Muscle of leg (tissue), 11 donors: ENCODE results near the gene RPL18. TPM values are rescaled to one million over a fixed set of nuclear protein-coding genes. Genes with fewer than 3 reads are reported as not detected.
A peak's percentile ranks its signal among the peaks of the same experiment; 100 is the strongest.

Source experiments
- DNase-seq: peaks from one replicate; pipeline ENCODE4 v3.0.0; 2013
- H3K27ac ChIP-seq: one replicate; pipeline ENCODE4 v1.5.1; 2013; ENCODE audit warnings: mild to moderate bottlenecking, low read length, control low read depth
- H3K27me3 ChIP-seq: one replicate; pipeline ENCODE4 v1.6.1; 2013; ENCODE audit warnings: low read length; ENCODE audit not compliant: control insufficient read depth, insufficient read depth
- H3K36me3 ChIP-seq: one replicate; pipeline ENCODE4 v1.6.1; 2013; ENCODE audit warnings: low read length; ENCODE audit not compliant: control insufficient read depth, insufficient read depth
- H3K4me1 ChIP-seq: one replicate; pipeline ENCODE4 v1.6.1; 2013; ENCODE audit warnings: low read length; ENCODE audit not compliant: control insufficient read depth, insufficient read depth
- H3K4me3 ChIP-seq: one replicate; pipeline ENCODE4 v1.5.1; 2013; ENCODE audit warnings: low read length, control low read depth
- H3K9me3 ChIP-seq: replicated peaks from 2 replicates; pipeline ENCODE4 v1.6.1; 2013; ENCODE audit warnings: low read depth, low read length; ENCODE audit not compliant: control insufficient read depth
- WGBS: methylation state at CpG from one replicate; pipeline ENCODE4 v1.1.5; 2013; ENCODE audit warnings: missing lambda C conversion rate; ENCODE audit not compliant: insufficient coverage; 5-methylcytosine and 5-hydroxymethylcytosine counted together
- polyA plus RNA-seq, 8 donors: library from polyadenylated mRNA; unstranded; fragments of 120-200 nt; gene quantifications; one replicate each; pipeline versions ENCODE4 v1.2.1 to v1.2.3, GENCODE V29; 2013; ENCODE audit warnings: inconsistent platforms in 1 of 8, low replicate concordance in 1 of 8; ENCODE audit not compliant: insufficient read length in 8 of 8, insufficient read depth in 1 of 8
- total RNA-seq: library from RNA; stranded (reverse); fragments of 120-200 nt; gene quantifications from one replicate; pipeline ENCODE4 v1.2.4, GENCODE V29; 2013

Gene RPL18
- total and polyA plus RNA-seq, 9 donors: 1,793 to 2,914 (median 1,904) TPM

DNA sequence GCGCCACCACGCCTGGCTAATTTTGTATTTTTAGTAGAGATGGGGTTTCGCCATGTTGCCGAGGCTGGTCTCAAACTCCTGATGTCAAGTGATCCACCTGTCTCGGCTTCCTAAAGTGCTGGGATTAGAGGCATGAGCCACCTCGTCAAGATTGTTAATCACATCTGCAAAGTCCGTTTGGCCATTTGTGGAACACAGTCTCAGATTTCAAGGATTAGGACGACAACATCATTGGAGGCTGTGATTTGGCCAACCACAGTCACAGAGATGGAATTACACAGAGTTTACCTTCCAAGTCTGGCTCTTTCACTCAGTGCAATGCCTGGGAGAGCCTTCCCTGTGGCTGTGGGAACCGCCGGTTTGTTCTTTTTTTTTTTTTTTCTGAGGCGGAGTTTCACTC lies 49.2 kb downstream of the RPL18 start:
- H3K27me3 ChIP-seq: peaks cover 4% of the 10 kb centered on the region
- no peaks in the 10 kb centered on the region for H3K9me3 ChIP-seq
- H3K4me1 ChIP-seq: peaks cover 10% of the 10 kb centered on the region
- H3K36me3 ChIP-seq: no peaks in the 10 kb centered on the region
- H3K4me3 ChIP-seq: no peak overlapping the region
- DNase-seq: peak; percentile 88
- WGBS: 20% methylated on average over 7 of the region's 11 CpGs
- no peak overlapping the region for H3K27ac ChIP-seq

DNA sequence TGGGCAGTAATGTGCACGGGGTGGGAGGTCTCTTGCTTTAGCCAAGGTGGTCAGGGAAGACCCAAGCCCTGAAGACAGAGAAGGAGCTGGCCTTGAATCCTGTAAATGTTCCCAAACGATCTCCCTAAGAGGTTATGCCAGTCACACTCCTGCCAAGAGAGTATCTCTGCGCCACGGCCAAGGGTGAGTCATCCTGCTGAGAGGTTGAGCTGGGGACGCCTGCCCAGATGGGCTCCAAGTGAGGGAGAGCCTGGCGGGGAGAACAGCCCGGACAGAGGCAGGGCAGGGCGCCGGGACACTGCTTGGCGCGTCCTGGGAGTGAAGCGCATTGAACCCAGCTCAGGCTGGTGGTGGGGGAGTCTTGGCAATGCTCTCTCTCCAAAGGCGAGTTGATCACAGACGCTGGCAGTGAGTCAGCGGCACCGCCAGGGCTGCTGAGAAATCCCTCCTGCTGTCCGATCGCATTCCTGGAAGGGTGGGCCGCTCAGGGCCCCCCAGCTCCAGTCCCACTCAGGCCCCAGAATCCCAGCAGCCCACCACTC lies 50.6 kb downstream of the RPL18 start:
- peak; percentile 87 for DNase-seq
- Histone ChIP-seq H3K9me3 (no peaks in the 10 kb centered on the region), H3K4me1 (peaks cover 10% of the 10 kb centered on the region), H3K27ac (peak overlapping the region; percentile 18), H3K27me3 (peaks cover 4% of the 10 kb centered on the region), H3K36me3 (no peaks in the 10 kb centered on the region), H3K4me3 (no peak overlapping the region)
- WGBS: 12% methylated on average over 16 of the region's 19 CpGs

Other genes starting within 250 kb of the RPL18 start
- gene KDELR1, start 227.6 kb downstream of the RPL18 start, total RNA-seq: 57.5 TPM
- 100 to 1,000 TPM; 104 to 162 (median 129) TPM for gene KDELR1, start 227.6 kb downstream of the RPL18 start, polyA plus RNA-seq
- gene GRIN2D, start 225.5 kb downstream of the RPL18 start, total RNA-seq: 0.58 TPM
- 1 to 10 TPM in 7 of 8 donors, under 1 TPM in 1; 0.93 to 3.1 (median 2.1) TPM for gene GRIN2D, start 225.5 kb downstream of the RPL18 start, polyA plus RNA-seq
- gene GRWD1, start 173.2 kb downstream of the RPL18 start, total RNA-seq: 21.0 TPM
- gene GRWD1, start 173.2 kb downstream of the RPL18 start, polyA plus RNA-seq: 10 to 100 TPM; 20.4 to 29.9 (median 25.8) TPM
- 0.49 TPM for gene KCNJ14, start 163.6 kb downstream of the RPL18 start, total RNA-seq
- gene KCNJ14, start 163.6 kb downstream of the RPL18 start, polyA plus RNA-seq: 1 to 10 TPM in 2 of 8 donors, under 1 TPM in 6; 0.48 to 1.2 (median 0.92) TPM
- gene CYTH2, start 149.8 kb downstream of the RPL18 start, total RNA-seq: 24.2 TPM
- gene CYTH2, start 149.8 kb downstream of the RPL18 start, polyA plus RNA-seq: 10 to 100 TPM; 37.4 to 54.5 (median 45.1) TPM
- 0.04 TPM for gene LMTK3, start 107.3 kb downstream of the RPL18 start, total RNA-seq
- under 1 TPM in 7 of 8 donors, not detected in 1; 0.03 to 0.39 (median 0.18) TPM for gene LMTK3, start 107.3 kb downstream of the RPL18 start, polyA plus RNA-seq
- gene SULT2B1, start 67.0 kb downstream of the RPL18 start, total RNA-seq: 0.13 TPM
- gene SULT2B1, start 67.0 kb downstream of the RPL18 start, polyA plus RNA-seq: 1 to 10 TPM in 1 of 8 donors, under 1 TPM in 6, not detected in 1; 0.11 to 2.9 (median 0.27) TPM
- not detected for gene SPACA4, start 12.4 kb downstream of the RPL18 start, total RNA-seq
- gene SPACA4, start 12.4 kb downstream of the RPL18 start, polyA plus RNA-seq: not detected
- gene FAM83E, start 4.1 kb downstream of the RPL18 start, total RNA-seq: 0.13 TPM
- gene FAM83E, start 4.1 kb downstream of the RPL18 start, polyA plus RNA-seq: 1 to 10 TPM in 1 of 8 donors, under 1 TPM in 6, not detected in 1; 0.11 to 1.2 (median 0.18) TPM
- gene SPHK2, start 328 bp upstream of the RPL18 start, total RNA-seq: 4.1 TPM
- 10 to 100 TPM in 4 of 8 donors, 1 to 10 TPM in 4; 7.0 to 11.8 (median 9.9) TPM for gene SPHK2, start 328 bp upstream of the RPL18 start, polyA plus RNA-seq
- gene DBP, start 18.2 kb upstream of the RPL18 start, total RNA-seq: 9.8 TPM
- gene DBP, start 18.2 kb upstream of the RPL18 start, polyA plus RNA-seq: 10 to 100 TPM in 1 of 8 donors, 1 to 10 TPM in 7; 3.0 to 10.8 (median 6.2) TPM
- 6.2 TPM for gene CA11, start 27.0 kb upstream of the RPL18 start, total RNA-seq
- 10 to 100 TPM in 7 of 8 donors, 1 to 10 TPM in 1; 7.9 to 22.1 (median 14.0) TPM for gene CA11, start 27.0 kb upstream of the RPL18 start, polyA plus RNA-seq
- gene NTN5, start 53.8 kb upstream of the RPL18 start, total RNA-seq: 0.18 TPM
- gene NTN5, start 53.8 kb upstream of the RPL18 start, polyA plus RNA-seq: 1 to 10 TPM in 7 of 8 donors, under 1 TPM in 1; 0.64 to 8.5 (median 2.2) TPM
- gene FUT2, start 76.8 kb upstream of the RPL18 start, total RNA-seq: not detected
- gene FUT2, start 76.8 kb upstream of the RPL18 start, polyA plus RNA-seq: 1 to 10 TPM in 4 of 8 donors, under 1 TPM in 4; 0.53 to 3.8 (median 0.95) TPM
- gene MAMSTR, start 100.5 kb upstream of the RPL18 start, total RNA-seq: 29.2 TPM
- 100 to 1,000 TPM in 4 of 8 donors, 10 to 100 TPM in 4; 59.8 to 160 (median 113) TPM for gene MAMSTR, start 100.5 kb upstream of the RPL18 start, polyA plus RNA-seq
- gene RASIP1, start 121.4 kb upstream of the RPL18 start, total RNA-seq: 14.1 TPM
- gene RASIP1, start 121.4 kb upstream of the RPL18 start, polyA plus RNA-seq: 10 to 100 TPM; 17.6 to 27.7 (median 25.0) TPM
- gene IZUMO1, start 127.7 kb upstream of the RPL18 start, total RNA-seq: 0.04 TPM
- gene IZUMO1, start 127.7 kb upstream of the RPL18 start, polyA plus RNA-seq: 1 to 10 TPM in 2 of 8 donors, under 1 TPM in 6; 0.20 to 1.1 (median 0.85) TPM
- 1.1 TPM for gene FUT1, start 133.5 kb upstream of the RPL18 start, total RNA-seq
- gene FUT1, start 133.5 kb upstream of the RPL18 start, polyA plus RNA-seq: 1 to 10 TPM in 7 of 8 donors, under 1 TPM in 1; 0.75 to 1.5 (median 1.3) TPM
- gene FGF21, start 136.3 kb upstream of the RPL18 start, total RNA-seq: not detected
- under 1 TPM in 1 of 8 donors, not detected in 7; 0.25 TPM for gene FGF21, start 136.3 kb upstream of the RPL18 start, polyA plus RNA-seq
- gene BCAT2, start 191.9 kb upstream of the RPL18 start, total RNA-seq: 18.8 TPM
- 10 to 100 TPM; 21.2 to 32.7 (median 24.6) TPM for gene BCAT2, start 191.9 kb upstream of the RPL18 start, polyA plus RNA-seq
- 2.7 TPM for gene HSD17B14, start 217.3 kb upstream of the RPL18 start, total RNA-seq
- gene HSD17B14, start 217.3 kb upstream of the RPL18 start, polyA plus RNA-seq: 1 to 10 TPM; 1.9 to 8.3 (median 4.3) TPM
- gene PLEKHA4, start 249.4 kb upstream of the RPL18 start, total RNA-seq: 18.7 TPM
- gene PLEKHA4, start 249.4 kb upstream of the RPL18 start, polyA plus RNA-seq: 10 to 100 TPM; 34.9 to 59.0 (median 38.4) TPM